GM23338 (cell line): ENCODE measurements around the gene CCNK.

ENCODE experiments used
- JUNB ChIP-seq: IDR thresholded peaks from one replicate; pipeline ENCODE4 v1.6.1; 2016; ENCODE audit warnings: antibody characterized with exemption; ENCODE audit not compliant: unreplicated experiment
- TF ChIP-seq, protein P1 (sequence below), 2 experiments: fragments of 200-600 bp in 1 of 2; sonication (generic) in 1 of 2; conservative IDR thresholded peaks; 2 replicates each; pipeline versions ENCODE4 v1.5.1 to v1.6.1; 2016 to 2017; ENCODE audit warnings: antibody characterized with exemption in 2 of 2, low read depth in 2 of 2, mild to moderate bottlenecking in 2 of 2, moderate library complexity in 1 of 2

DNA sequence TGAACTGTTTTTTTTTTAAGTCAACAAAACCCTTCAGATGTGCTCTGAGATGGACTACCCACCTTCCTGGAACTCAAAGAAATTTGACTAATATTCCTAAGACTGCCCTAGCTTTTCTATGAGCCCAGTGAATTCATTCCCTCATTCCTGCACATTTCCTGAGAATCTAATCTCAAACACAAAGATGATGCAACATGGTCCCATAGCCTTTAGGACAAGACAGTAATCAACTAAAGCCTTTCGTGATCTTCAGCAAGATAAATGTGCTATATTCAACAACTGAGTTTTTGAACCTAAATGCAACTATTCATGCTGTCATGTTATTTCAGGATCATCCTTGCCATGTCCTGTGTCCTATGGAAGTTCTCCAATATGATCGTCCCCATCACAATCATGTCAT lies 5.5 kb upstream of the CCNK start:
- TF ChIP-seq, protein P1, sequence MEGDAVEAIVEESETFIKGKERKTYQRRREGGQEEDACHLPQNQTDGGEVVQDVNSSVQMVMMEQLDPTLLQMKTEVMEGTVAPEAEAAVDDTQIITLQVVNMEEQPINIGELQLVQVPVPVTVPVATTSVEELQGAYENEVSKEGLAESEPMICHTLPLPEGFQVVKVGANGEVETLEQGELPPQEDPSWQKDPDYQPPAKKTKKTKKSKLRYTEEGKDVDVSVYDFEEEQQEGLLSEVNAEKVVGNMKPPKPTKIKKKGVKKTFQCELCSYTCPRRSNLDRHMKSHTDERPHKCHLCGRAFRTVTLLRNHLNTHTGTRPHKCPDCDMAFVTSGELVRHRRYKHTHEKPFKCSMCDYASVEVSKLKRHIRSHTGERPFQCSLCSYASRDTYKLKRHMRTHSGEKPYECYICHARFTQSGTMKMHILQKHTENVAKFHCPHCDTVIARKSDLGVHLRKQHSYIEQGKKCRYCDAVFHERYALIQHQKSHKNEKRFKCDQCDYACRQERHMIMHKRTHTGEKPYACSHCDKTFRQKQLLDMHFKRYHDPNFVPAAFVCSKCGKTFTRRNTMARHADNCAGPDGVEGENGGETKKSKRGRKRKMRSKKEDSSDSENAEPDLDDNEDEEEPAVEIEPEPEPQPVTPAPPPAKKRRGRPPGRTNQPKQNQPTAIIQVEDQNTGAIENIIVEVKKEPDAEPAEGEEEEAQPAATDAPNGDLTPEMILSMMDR (conservative IDR thresholded peaks at IDR 0.05; ENCODE audit: low read depth in 2 of 2), result no peak
- no peak for TF ChIP-seq JUNB
